HG02623 (cell line): ENCODE measurements around the gene CCN5.
"Not testable (repeated sequence)": the region's sequence is repeated elsewhere in the genome, so short reads cannot be mapped to it uniquely, and the experiment has no call there.

Experiments
- ATAC-seq: cut with Tn5 transposase; IDR thresholded peaks from one replicate; pipeline ENCODE4 v1.9.1; 2021; ENCODE audit warnings: moderate library complexity; ENCODE audit not compliant: unreplicated experiment

Gene CCN5

GRCh38 chr20:44714701-44715498 is at the start of gene CCN5:
TSS of gene CCN5 (plus strand) at chr20:44715369. CDS start at chr20:44715391, 22 bp downstream.
- no peak for ATAC-seq

GRCh38 chr20:44666066-44666465 is 49.1 kb upstream of the CCN5 start:
- ATAC-seq, result no peak

GRCh38 chr20:44670851-44671250 is 44.3 kb upstream of the CCN5 start:
- ATAC-seq, result not testable (repeated sequence)

- ATAC-seq, result not testable (repeated sequence)
Observed at GRCh38 chr20:44671541-44671940, 43.6 kb upstream of the CCN5 start.

GRCh38 chr20:44672318-44672902 is 42.8 kb upstream of the CCN5 start:
- ATAC-seq, result not testable (repeated sequence)

- no peak for ATAC-seq
Observed at GRCh38 chr20:44678242-44678641, 36.9 kb upstream of the CCN5 start.

- no peak for ATAC-seq
Observed at GRCh38 chr20:44678990-44679611, 36.1 kb upstream of the CCN5 start.

GRCh38 chr20:44681796-44682566 is 33.2 kb upstream of the CCN5 start:
- no peak for ATAC-seq

- no peak for ATAC-seq
Observed at GRCh38 chr20:44683263-44684046, 31.7 kb upstream of the CCN5 start.

- ATAC-seq, result no peak
Observed at GRCh38 chr20:44684047-44684967, 30.9 kb upstream of the CCN5 start.

- no peak for ATAC-seq
Observed at GRCh38 chr20:44686934-44687333, 28.2 kb upstream of the CCN5 start.

GRCh38 chr20:44688053-44688625 is 27.0 kb upstream of the CCN5 start:
- ATAC-seq, result no peak

GRCh38 chr20:44689809-44690208 is 25.4 kb upstream of the CCN5 start:
- no peak for ATAC-seq

- no peak for ATAC-seq
Observed at GRCh38 chr20:44690781-44691423, 24.3 kb upstream of the CCN5 start.

GRCh38 chr20:44691424-44692423 is 23.4 kb upstream of the CCN5 start:
- ATAC-seq, result no peak

GRCh38 chr20:44692932-44693480 is 22.2 kb upstream of the CCN5 start:
- no peak for ATAC-seq

- no peak for ATAC-seq
Observed at GRCh38 chr20:44693627-44694026, 21.5 kb upstream of the CCN5 start.
